NCI-H1105 treated with DMSO at 0.1 percent for 48 hours (cell line): ENCODE measurements around the gene EPN1.

Experiments
- DNase-seq: peaks from one replicate; lab custom pipeline; 2025; lab: John Stamatoyannopoulos, UW

Gene EPN1

GRCh38 chr19:55679343-55680257 is 4.6 kb downstream of the EPN1 start:
- no peak for DNase-seq

GRCh38 chr19:55680339-55681130 is 5.5 kb downstream of the EPN1 start:
- DNase-seq, result no peak

GRCh38 chr19:55681131-55682092 is 6.4 kb downstream of the EPN1 start:
- no peak for DNase-seq

GRCh38 chr19:55683449-55684261 is 8.6 kb downstream of the EPN1 start:
- no peak for DNase-seq

- DNase-seq, result no peak
These were observed 10.1 kb downstream of the EPN1 start for GRCh38 chr19:55684946-55685681.

GRCh38 chr19:55685776-55686175 is 10.8 kb downstream of the EPN1 start:
- no peak for DNase-seq

GRCh38 chr19:55686311-55687050 is 11.5 kb downstream of the EPN1 start:
- DNase-seq, result no peak

GRCh38 chr19:55687281-55688201 is 12.5 kb downstream of the EPN1 start:
- no peak for DNase-seq

- DNase-seq, result no peak
These were observed 13.6 kb downstream of the EPN1 start for GRCh38 chr19:55688422-55689218.

- no peak for DNase-seq
These were observed 14.5 kb downstream of the EPN1 start for GRCh38 chr19:55689411-55690108.

- DNase-seq, result no peak
These were observed 15.2 kb downstream of the EPN1 start for GRCh38 chr19:55690109-55690768.

- DNase-seq, result no peak
These were observed 15.9 kb downstream of the EPN1 start for GRCh38 chr19:55690769-55691545.

GRCh38 chr19:55691561-55692481 is 16.8 kb downstream of the EPN1 start:
- no peak for DNase-seq

GRCh38 chr19:55692681-55693081 is 17.7 kb downstream of the EPN1 start:
- no peak for DNase-seq
